Measurements from ENCODE around the gene COLEC11.

- TF ChIP-seq POLR2A (IDR thresholded peaks at IDR 0.05): no peak
- no peak for TF ChIP-seq CTCF (IDR thresholded peaks at IDR 0.05 in 8 of 11, conservative IDR thresholded peaks at IDR 0.05 in 3 of 11)
- TF ChIP-seq POLR2AphosphoS5 (IDR thresholded peaks at IDR 0.05): no peak
Observed at GRCh38 chr2:3666613-3666975, 71.7 kb downstream of the COLEC11 start.

All from spleen (tissue), 7 donors.